AG09309 (cell line): Measurements from ENCODE around the gene ERP44.
"Not testable (repeated sequence)": the region's sequence is repeated elsewhere in the genome, so short reads cannot be mapped to it uniquely, and the experiment has no call there.

ENCODE experiments used
- DNase-seq: peaks from one replicate; pipeline ENCODE4 v3.0.0-alpha.2; 2010; ENCODE audit warnings: low read depth
- H3K4me3 ChIP-seq: 2 replicates; pipeline ENCODE4 v1.5.1; 2011; ENCODE audit warnings: mild to moderate bottlenecking, low read depth, low read length, moderate library complexity; ENCODE audit not compliant: control insufficient read depth
- TF ChIP-seq, protein P1 (sequence below): IDR thresholded peaks from 2 replicates; pipeline ENCODE4 v1.5.1; 2011; ENCODE audit warnings: mild to moderate bottlenecking, low read depth, low read length, inconsistent platforms; ENCODE audit not compliant: insufficient read depth, control insufficient read depth; ENCODE audit errors: missing control alignments

The ERP44 gene

DNA sequence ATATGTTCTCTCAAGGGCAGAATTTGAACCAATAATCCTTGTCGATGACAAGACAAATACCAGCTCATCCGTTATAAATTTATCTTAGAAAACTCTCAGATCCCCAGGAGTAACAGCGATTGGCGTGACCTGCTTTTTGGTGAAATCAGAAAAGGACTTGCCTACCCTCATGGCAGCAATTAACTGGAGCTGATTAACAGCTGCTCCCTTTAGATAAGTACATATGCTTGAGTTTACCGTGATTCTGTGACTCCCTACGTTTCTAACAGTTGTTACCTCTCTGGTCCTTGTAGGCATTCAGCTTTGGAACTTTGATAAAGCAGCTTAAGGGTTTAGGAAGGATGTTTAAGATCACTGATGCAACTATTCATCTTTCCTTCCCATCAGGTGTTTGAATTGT, 2.8 kb upstream of the ERP44 start:
- TF ChIP-seq, protein P1, sequence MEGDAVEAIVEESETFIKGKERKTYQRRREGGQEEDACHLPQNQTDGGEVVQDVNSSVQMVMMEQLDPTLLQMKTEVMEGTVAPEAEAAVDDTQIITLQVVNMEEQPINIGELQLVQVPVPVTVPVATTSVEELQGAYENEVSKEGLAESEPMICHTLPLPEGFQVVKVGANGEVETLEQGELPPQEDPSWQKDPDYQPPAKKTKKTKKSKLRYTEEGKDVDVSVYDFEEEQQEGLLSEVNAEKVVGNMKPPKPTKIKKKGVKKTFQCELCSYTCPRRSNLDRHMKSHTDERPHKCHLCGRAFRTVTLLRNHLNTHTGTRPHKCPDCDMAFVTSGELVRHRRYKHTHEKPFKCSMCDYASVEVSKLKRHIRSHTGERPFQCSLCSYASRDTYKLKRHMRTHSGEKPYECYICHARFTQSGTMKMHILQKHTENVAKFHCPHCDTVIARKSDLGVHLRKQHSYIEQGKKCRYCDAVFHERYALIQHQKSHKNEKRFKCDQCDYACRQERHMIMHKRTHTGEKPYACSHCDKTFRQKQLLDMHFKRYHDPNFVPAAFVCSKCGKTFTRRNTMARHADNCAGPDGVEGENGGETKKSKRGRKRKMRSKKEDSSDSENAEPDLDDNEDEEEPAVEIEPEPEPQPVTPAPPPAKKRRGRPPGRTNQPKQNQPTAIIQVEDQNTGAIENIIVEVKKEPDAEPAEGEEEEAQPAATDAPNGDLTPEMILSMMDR, result no peak
- DNase-seq, result no peak
- H3K4me3 ChIP-seq, result no peak overlapping the region

DNA sequence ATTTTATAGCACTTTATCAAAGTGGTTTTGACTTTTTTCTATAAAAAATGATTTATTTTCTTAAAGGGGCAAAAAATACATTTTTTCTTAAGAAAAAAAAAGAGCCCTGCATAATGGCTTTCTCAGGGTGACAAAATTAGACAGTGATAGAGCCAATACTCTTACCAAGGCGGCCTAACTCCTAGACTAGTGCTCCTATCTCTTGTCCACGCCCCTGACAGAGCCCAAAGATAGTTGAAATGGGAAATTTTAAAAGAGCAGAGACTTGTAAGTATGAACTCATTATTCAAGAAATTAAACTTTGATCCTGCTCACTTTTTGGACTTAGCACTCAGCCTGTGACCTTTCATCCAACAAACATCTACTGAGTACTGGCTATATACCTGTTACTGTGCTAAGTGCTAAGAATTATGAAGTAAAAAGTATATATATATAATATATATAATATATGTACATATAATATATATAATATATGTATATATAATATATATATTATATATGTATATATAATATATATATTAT, 1.4 kb upstream of the ERP44 start:
- DNase-seq, result no peak
- TF ChIP-seq, protein P1, result no peak
- H3K4me3 ChIP-seq, result peak overlapping the region; percentile 100; the same call in 1 of the 2 replicates

DNA sequence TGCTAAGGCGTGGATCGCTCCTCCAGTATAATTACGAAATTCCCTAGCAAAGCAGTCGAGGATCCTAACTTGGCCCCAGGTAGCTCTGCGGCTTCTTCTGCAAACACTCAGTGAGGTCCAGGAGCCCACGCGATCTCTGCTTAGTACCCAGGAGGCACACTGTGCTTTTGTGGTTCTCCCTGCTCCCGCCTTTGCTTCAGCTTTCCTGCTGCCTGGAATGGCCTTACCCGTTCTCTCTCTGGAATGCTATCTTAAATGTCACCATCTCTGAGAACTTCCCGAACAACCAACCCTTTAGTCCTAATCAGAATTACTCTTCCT, 882 bp upstream of the ERP44 start:
- no peak for DNase-seq
- TF ChIP-seq, protein P1, result no peak
- H3K4me3 ChIP-seq, result peak overlapping the region; percentile 100

DNA sequence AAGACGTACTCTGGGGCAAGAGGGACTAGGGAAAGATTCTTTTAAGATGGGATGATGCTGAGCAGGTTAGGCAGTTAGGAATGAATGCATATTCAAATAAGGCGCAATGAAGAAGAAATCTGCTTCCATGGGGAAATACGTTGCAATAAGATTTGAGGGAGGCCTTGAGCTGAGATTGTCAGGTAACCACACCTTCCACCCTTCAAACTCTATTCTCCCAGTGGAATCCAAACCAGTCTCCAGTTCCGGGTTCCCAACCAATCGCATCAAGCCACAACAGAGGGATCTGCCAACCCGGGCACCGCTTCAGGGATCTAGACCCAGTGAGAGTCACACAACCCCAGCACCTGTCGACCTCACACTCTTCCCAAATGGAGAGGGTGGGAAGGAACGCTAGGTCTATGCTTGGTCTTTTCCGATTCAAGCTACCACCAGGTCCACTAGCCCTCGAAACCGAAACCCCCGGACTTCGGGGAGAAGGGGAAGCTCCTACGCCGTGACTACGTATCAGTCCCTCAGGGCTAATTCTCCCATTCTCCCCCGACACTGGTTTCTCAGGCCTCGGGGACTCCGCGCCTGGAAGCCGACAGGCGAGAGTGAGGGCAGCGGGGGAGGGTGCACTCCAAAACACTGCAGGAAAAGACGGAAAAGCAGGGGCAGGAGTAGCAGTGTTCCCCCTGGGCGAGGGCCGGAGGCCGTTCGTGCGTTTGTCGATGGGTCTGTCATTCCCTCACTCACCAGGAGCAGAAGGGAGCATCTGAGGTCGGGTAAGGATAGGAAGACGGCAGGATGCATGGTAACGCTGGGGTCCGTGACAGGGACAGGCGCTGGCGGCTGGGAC, 534 bp downstream of the ERP44 start:
- no peak for DNase-seq
- H3K4me3 ChIP-seq, result peak overlapping the region; percentile 100
- TF ChIP-seq, protein P1, result no peak

DNA sequence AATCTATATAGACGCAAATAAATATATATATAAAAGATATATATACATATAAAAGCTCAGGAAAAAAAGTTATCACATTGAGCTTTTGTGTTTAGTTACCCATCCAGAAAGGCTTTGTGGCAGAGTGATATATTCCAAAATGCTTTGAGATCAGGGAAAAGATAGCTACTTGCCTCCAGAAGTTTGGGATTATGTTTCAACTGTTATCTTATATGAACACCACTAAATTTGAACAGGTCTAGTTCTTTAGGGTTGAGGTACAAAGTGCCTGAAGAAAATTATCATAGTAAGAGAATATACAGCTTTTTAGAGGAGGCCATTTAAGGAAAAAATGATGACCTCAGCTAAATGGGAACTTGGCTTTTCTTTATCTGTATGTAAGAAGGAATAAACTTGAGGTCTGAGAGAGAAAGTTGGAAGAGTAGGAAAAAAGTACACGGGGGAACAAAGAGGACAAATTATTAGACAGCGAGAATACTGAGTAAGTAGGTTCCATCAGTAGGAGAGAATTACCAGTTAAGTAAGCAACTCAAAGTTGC, 2.4 kb downstream of the ERP44 start:
- TF ChIP-seq, protein P1, result no peak
- no peak for DNase-seq
- no peak overlapping the region for H3K4me3 ChIP-seq

DNA sequence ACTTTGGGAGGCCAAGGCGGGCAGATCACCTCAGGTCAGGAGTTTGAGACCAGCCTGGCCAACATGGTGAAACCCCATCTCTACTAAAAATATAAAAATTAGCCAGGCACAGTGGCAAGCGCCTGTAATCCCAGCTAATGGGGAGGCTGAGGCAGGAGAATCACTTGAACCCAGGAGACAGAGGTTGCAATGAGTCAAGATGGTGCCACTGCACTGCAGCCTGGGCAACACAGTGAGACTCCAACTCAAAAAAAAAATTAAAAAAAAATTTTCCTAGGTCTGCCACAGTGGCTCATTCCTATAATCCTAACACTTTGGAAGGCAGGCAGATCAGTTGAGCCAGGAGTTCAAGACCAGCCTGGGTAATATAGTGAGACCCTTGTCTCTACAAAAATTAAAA, 4.4 kb downstream of the ERP44 start:
- not testable (repeated sequence) for H3K4me3 ChIP-seq, DNase-seq

DNA sequence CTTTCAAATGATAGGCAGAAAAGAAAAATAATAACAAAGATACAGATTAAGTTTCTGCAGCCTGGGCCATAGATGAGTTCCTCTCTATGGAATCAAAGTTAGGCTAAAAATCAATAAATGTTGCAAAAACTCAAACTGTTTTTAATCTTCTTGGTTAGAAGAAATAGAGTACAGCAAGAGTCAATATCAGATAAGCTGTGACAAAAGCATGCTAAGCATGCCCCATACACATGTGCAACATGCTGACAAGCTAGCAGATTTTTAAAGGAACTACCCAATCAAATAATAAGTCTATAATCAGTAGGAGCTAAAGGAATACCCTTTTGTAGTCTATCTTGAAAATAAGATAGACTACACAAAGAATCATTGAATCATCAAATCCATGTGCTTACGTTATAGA, 6.7 kb downstream of the ERP44 start:
- H3K4me3 ChIP-seq, result no peak overlapping the region
- no peak for DNase-seq
- TF ChIP-seq, protein P1, result no peak
